GM18870 (cell line): ENCODE results near the gene COX7A2.

ENCODE experiments used
- ATAC-seq: cut with Tn5 transposase; IDR thresholded peaks from one replicate; pipeline ENCODE4 v1.9.1; 2021; ENCODE audit warnings: moderate library complexity; ENCODE audit not compliant: unreplicated experiment

Gene COX7A2

GRCh38 chr6:75222261-75222660 is 21.3 kb downstream of the COX7A2 start:
- no peak for ATAC-seq

GRCh38 chr6:75221116-75221515 is 22.5 kb downstream of the COX7A2 start:
- no peak for ATAC-seq

GRCh38 chr6:75220357-75220756 is 23.2 kb downstream of the COX7A2 start:
- no peak for ATAC-seq

- ATAC-seq = no peak
Observed at GRCh38 chr6:75219263-75219662, 24.3 kb downstream of the COX7A2 start.

- no peak for ATAC-seq
Observed at GRCh38 chr6:75217193-75217592, 26.4 kb downstream of the COX7A2 start.

- no peak for ATAC-seq
Observed at GRCh38 chr6:75215291-75215690, 28.3 kb downstream of the COX7A2 start.

- no peak for ATAC-seq
Observed at GRCh38 chr6:75213732-75214131, 29.9 kb downstream of the COX7A2 start.

GRCh38 chr6:75213112-75213511 is 30.5 kb downstream of the COX7A2 start:
- ATAC-seq = no peak

GRCh38 chr6:75211920-75212590 is 31.5 kb downstream of the COX7A2 start:
- ATAC-seq = no peak

- no peak for ATAC-seq
Observed at GRCh38 chr6:75210885-75211739, 32.5 kb downstream of the COX7A2 start.

GRCh38 chr6:75209184-75209723 is 34.3 kb downstream of the COX7A2 start:
- ATAC-seq = no peak

- ATAC-seq = peak; percentile 68
Observed at GRCh38 chr6:75208298-75209183, 35.1 kb downstream of the COX7A2 start.

GRCh38 chr6:75206576-75207342 is 36.8 kb downstream of the COX7A2 start:
- no peak for ATAC-seq

GRCh38 chr6:75205776-75206575 is 37.6 kb downstream of the COX7A2 start, which contains the start of gene COL12A1:
TSS of gene COL12A1 (minus strand) at chr6:75206053. CDS start at chr6:75202792, 3,261 bp downstream.
- no peak for ATAC-seq

- ATAC-seq = no peak
Observed at GRCh38 chr6:75204959-75205775, 38.4 kb downstream of the COX7A2 start.

GRCh38 chr6:75204217-75204958 is 39.2 kb downstream of the COX7A2 start:
- ATAC-seq = no peak

- ATAC-seq = no peak
Observed at GRCh38 chr6:75203721-75204120, 39.9 kb downstream of the COX7A2 start.

GRCh38 chr6:75202676-75203131 is 40.9 kb downstream of the COX7A2 start:
- ATAC-seq = no peak
